Vagina (tissue), 2 donors: ENCODE measurements around the gene ALKBH5. TPM values are rescaled to one million over a fixed set of nuclear protein-coding genes. Genes with fewer than 3 reads are reported as not detected.

Experiments
- DNase-seq, 2 donors: peaks; one replicate each; pipeline ENCODE4 v3.0.0-alpha.2; 2017; ENCODE audit errors: extremely low spot score in 2 of 2
- H3K27ac ChIP-seq: fragments of 200-600 bp; sonication (generic); one replicate; pipeline ENCODE4 v1.5.1; 2019
- H3K27me3 ChIP-seq: fragments of 200-600 bp; sonication (generic); one replicate; pipeline ENCODE4 v1.5.1; 2019
- H3K36me3 ChIP-seq, 2 donors: fragments of 200-600 bp; sonication (generic); one replicate each; pipeline ENCODE4 v1.5.1; 2017 to 2019
- H3K4me1 ChIP-seq: fragments of 200-600 bp; sonication (generic); one replicate; pipeline ENCODE4 v1.5.1; 2019
- H3K4me3 ChIP-seq, 2 donors: fragments of 200-600 bp; sonication (generic); 1 replicate in 1 of 2; 2 replicates in 1 of 2; pipeline ENCODE4 v1.5.1; 2016 to 2019
- H3K9me3 ChIP-seq: fragments of 200-600 bp; sonication (generic); one replicate; pipeline ENCODE4 v1.5.1; 2019
- POLR2A ChIP-seq, 2 donors: fragments of 450-650 bp; IDR thresholded peaks; one replicate each; pipeline ENCODE4 v1.6.1; 2017; ENCODE audit warnings: antibody characterized with exemption in 2 of 2, mild to moderate bottlenecking in 2 of 2, moderate library complexity in 2 of 2
- POLR2AphosphoS5 ChIP-seq, 2 donors: sonication (generic); formaldehyde crosslinking; IDR thresholded peaks; one replicate each; pipeline ENCODE4 v1.9.0; 2017; ENCODE audit warnings: antibody characterized with exemption in 2 of 2, mild to moderate bottlenecking in 2 of 2, low read depth in 1 of 2; ENCODE audit not compliant: insufficient read depth in 1 of 2
- intact Hi-C: fragments of 100-400 bp; cut with DNase I; formaldehyde crosslinking; loops from one replicate; pipeline ENCODE4 v1.15.1; 2023
- total RNA-seq: library from RNA; depleted of rRNA; stranded (reverse); fragments of >200 nt; gene quantifications from one replicate; pipeline ENCODE4 v1.2.3, GENCODE V29; 2016
- TF ChIP-seq, protein P1 (sequence below), 3 experiments: fragments of 450-650 bp in 2 of 3; fragments of 200-600 bp in 1 of 3; sonication (generic) in 1 of 3; IDR thresholded peaks; one replicate each; pipeline ENCODE4 v1.5.1; 2017 to 2019; ENCODE audit warnings: antibody characterized with exemption in 3 of 3, mild to moderate bottlenecking in 2 of 3, moderate library complexity in 2 of 3

ALKBH5 gene
- total RNA-seq, 1 donor from 2014 or later: 77.3 TPM

DNA sequence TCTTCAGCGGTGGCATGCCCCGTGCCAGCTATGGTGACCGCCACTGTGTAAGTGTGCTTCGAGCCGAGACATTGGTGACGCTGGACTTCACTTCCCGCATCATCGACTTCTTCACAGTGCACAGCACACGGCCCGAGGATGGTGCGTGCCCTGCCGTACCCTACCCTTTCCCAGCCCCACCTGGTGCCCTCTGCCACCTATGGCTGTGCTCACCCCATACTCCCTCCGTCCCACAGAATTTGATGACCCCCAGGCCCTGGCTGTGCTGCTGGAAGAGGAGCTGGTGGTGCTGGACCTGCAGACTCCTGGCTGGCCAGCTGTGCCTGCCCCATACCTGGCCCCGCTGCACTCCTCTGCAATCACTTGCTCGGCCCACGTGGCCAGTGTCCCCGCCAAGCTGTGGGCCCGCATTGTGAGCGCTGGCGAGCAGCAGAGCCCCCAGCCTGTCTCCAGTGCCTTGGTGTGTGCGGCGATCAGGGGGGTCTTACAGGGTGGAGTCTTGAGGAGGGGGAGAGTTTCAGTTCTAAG lies 51.3 kb downstream of the ALKBH5 start:
- no peak overlapping the region for H3K4me3 ChIP-seq
- H3K27ac ChIP-seq: no peak overlapping the region
- H3K4me1 ChIP-seq: peaks cover 8% of the 10 kb centered on the region
- no peaks in the 10 kb centered on the region for H3K27me3 ChIP-seq
- H3K9me3 ChIP-seq: no peaks in the 10 kb centered on the region
- TF ChIP-seq POLR2A (IDR thresholded peaks at IDR 0.05): no peak
- no peak for TF ChIP-seq POLR2AphosphoS5 (IDR thresholded peaks at IDR 0.05; ENCODE audit: insufficient read depth in 1 of 2, low read depth in 1 of 2)
- TF ChIP-seq, protein P1, sequence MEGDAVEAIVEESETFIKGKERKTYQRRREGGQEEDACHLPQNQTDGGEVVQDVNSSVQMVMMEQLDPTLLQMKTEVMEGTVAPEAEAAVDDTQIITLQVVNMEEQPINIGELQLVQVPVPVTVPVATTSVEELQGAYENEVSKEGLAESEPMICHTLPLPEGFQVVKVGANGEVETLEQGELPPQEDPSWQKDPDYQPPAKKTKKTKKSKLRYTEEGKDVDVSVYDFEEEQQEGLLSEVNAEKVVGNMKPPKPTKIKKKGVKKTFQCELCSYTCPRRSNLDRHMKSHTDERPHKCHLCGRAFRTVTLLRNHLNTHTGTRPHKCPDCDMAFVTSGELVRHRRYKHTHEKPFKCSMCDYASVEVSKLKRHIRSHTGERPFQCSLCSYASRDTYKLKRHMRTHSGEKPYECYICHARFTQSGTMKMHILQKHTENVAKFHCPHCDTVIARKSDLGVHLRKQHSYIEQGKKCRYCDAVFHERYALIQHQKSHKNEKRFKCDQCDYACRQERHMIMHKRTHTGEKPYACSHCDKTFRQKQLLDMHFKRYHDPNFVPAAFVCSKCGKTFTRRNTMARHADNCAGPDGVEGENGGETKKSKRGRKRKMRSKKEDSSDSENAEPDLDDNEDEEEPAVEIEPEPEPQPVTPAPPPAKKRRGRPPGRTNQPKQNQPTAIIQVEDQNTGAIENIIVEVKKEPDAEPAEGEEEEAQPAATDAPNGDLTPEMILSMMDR (IDR thresholded peaks at IDR 0.05): no peak
- H3K36me3 ChIP-seq: peaks cover 0 to 33% of the 10 kb centered on the region in 2 donors
- intact Hi-C loops: no loop called here
- no peak for DNase-seq

DNA sequence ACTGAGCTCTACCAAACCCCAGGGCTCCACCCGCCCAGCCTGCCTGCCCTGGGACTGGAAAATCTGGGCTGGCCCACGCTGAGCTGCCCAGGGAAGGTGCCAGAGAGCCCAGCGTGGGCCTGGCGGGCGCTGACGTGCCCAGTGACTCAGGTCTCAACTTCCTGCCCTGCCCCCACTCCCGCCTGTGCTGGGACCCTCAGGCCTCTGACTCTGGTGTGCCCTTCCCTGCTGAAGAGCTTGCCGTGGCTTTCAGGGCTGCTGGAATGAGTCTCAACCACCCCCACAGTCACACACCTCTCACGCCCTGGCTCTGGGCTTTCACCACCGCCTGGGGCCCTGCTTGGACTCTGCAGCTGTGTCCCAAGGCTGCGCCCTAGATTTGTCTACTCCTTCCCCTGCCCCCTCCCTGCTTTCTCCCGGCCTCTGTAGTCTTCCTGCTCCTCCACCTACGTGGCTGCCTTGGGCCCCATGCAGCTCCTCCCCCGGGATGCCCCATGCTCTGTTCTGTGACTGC lies 52.2 kb downstream of the ALKBH5 start:
- Histone ChIP-seq H3K4me1 (peaks cover 8% of the 10 kb centered on the region), H3K36me3 (peaks cover 0 to 33% of the 10 kb centered on the region in 2 donors), H3K27me3 (no peaks in the 10 kb centered on the region), H3K27ac (no peak overlapping the region), H3K9me3 (no peaks in the 10 kb centered on the region), H3K4me3 (no peak overlapping the region)
- intact Hi-C loops: no loop called here
- DNase-seq: no peak
- TF ChIP-seq POLR2A (IDR thresholded peaks at IDR 0.05) (no peak), POLR2AphosphoS5 (IDR thresholded peaks at IDR 0.05; ENCODE audit: insufficient read depth in 1 of 2, low read depth in 1 of 2) (no peak)
- TF ChIP-seq, protein P1 (IDR thresholded peaks at IDR 0.05): no peak

DNA sequence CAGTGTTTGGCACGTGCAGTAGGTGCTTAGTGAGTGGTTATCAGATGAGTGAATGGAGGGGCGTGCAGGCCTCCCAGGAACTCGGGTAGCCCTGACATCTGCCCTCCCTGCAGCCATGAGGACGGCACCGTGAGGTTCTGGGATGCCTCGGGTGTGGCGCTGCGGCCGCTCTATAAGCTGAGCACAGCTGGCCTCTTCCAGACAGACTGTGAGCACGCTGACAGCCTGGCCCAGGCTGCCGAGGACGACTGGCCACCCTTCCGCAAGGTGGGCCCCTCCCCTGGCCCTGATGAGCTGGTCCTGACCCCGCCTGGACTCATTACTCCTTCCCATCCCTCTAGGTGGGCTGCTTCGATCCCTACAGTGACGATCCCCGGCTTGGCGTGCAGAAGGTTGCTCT lies 52.9 kb downstream of the ALKBH5 start:
- intact Hi-C loops: no loop called here
- H3K27ac ChIP-seq: no peak overlapping the region
- DNase-seq: no peak
- peaks cover 0 to 38% of the 10 kb centered on the region in 2 donors for H3K36me3 ChIP-seq
- peaks cover 8% of the 10 kb centered on the region for H3K4me1 ChIP-seq
- H3K9me3 ChIP-seq: no peaks in the 10 kb centered on the region
- H3K4me3 ChIP-seq: no peak overlapping the region
- TF ChIP-seq POLR2AphosphoS5 (IDR thresholded peaks at IDR 0.05; ENCODE audit: insufficient read depth in 1 of 2, low read depth in 1 of 2): no peak
- no peak for TF ChIP-seq POLR2A (IDR thresholded peaks at IDR 0.05)
- no peaks in the 10 kb centered on the region for H3K27me3 ChIP-seq

DNA sequence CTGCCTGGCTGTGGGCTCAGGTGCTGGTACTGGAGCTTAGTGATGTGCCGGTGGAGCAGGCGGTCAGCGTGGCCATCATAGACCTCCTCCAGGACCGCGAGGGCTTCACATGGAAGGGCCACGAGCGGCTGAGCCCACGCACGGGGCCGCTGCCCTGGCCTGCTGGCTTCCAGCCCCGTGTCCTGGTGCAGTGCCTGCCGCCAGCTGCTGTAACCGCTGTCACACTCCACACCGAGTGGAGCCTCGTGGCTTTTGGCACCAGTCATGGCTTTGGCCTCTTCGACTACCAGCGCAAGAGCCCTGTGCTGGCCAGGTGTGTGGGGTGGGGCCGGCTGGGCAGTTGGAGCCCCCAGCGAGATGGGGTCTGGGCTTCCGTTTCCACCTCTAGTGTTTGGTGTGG lies 53.8 kb downstream of the ALKBH5 start:
- Histone ChIP-seq H3K4me3 (no peak overlapping the region), H3K27ac (no peak overlapping the region), H3K27me3 (no peaks in the 10 kb centered on the region), H3K9me3 (no peaks in the 10 kb centered on the region), H3K36me3 (peaks cover 0 to 47% of the 10 kb centered on the region in 2 donors), H3K4me1 (peaks cover 8% of the 10 kb centered on the region)
- intact Hi-C loops: no loop called here
- no peak for DNase-seq
- TF ChIP-seq, protein P1 (IDR thresholded peaks at IDR 0.05): no peak

DNA sequence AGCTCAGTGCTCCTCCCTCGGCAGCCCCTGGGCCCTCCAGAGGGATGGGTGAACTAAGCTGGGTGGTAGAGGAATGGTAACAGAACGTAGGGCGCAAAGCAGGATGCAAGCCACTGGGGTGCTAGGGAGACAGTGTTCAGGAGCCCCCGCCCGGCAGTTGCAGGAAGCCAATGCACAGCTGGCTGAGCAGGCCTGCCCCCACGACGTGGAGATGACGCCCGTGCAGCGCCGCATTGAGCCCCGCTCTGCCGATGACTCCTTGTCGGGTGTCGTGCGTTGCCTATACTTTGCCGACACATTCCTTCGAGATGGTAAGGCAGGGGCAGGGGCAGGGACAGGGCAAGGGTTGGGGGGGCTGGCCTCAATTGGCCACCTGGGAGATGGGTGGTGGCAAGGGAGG lies 54.7 kb downstream of the ALKBH5 start:
- peaks cover 8% of the 10 kb centered on the region for H3K4me1 ChIP-seq
- no peaks in the 10 kb centered on the region for H3K27me3 ChIP-seq
- H3K9me3 ChIP-seq: no peaks in the 10 kb centered on the region
- intact Hi-C loops: no loop called here
- DNase-seq: no peak
- no peak overlapping the region for H3K27ac ChIP-seq
- peaks cover 0 to 47% of the 10 kb centered on the region in 2 donors for H3K36me3 ChIP-seq
- TF ChIP-seq POLR2AphosphoS5 (IDR thresholded peaks at IDR 0.05; ENCODE audit: insufficient read depth in 1 of 2, low read depth in 1 of 2): no peak
- TF ChIP-seq, protein P1 (IDR thresholded peaks at IDR 0.05): no peak
- no peak for TF ChIP-seq POLR2A (IDR thresholded peaks at IDR 0.05)
- no peak overlapping the region for H3K4me3 ChIP-seq
